Measurements from ENCODE around the gene THADA. TPM values are rescaled to one million over a fixed set of nuclear protein-coding genes. Genes with fewer than 3 reads are reported as not detected.
A peak's percentile ranks its signal among the peaks of the same experiment; 100 is the strongest.

Gene THADA
- polyA plus RNA-seq, 1 donor: 17.0 TPM

DNA sequence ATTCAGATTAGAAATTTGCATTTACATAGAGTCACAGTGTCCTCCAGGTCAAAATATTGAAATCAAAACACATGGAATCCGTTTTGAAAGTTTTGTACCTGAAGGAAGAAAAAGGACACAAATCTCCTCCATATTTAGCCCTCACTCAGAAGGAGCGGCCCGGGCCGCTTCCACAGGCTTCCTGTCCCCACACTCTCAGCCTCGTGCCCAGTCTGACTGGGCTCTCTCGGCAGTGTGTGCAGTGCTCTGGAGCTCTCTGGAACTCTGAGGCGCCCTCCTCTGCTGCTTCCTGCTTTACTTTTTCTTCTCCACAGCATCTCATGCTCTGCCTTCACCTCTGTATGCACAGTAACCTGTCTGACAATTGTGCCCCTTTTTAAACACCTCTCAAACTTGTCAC lies 347.2 kb downstream of the THADA start:
- no peak for DNase-seq (ENCODE audit: low read depth)

DNA sequence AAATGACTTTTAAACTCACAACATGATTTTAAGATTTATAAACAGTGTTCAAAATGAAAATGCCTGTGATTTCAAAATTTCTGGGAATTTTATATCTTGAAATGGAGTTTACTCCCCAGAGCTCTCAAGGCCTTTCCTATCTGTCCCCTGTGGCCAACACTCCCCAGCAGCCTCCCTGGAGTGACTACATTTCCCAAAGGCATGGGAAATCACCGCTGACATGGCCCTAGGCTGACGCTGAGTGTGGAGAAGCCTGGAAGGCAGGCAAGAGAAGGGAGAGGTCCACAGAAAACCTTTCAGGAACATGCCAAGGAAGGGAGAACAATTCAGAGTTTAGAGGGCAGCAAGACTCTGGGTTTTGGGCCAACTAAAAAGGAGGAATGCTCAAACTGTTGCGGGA lies 349.2 kb downstream of the THADA start:
- DNase-seq (ENCODE audit: low read depth): no peak

DNA sequence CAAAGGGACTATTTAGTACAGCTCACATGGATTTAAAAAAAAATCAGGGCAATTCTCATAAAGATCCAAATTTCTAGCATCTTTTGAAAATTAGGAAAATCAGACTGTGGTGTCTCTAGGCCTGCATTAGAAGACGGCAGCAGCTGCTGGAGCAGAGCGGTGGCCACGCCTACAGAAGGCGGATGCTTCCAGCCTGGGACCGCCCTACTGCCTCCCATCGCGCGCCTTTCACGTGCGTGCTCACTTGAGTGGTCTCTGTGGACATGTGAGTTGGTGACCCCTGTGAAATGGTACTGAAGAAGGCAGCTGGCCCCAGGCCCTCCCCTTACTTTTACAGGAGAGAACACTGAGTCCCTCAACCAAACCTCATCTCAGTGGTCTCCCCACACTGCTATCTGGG lies 354.3 kb downstream of the THADA start:
- DNase-seq (ENCODE audit: low read depth): no peak

DNA sequence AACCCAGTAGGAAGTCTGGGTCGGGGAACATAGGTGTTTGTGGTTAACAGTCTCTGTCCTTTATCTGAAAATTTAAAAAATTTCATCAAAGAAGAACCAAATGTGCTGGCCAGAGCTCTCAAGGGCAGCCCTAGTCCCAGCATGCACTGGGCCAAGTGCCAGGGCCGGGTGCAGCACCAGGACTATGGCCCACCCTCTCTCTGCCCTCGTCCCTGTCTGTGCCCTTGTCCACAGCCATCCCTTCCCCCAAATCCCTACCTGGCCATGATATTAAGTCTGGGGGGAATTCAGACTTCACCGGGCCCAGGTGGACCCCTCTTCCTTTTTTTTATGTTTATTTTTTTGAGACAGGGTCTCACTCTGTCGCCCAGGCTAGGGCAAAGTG lies 355.1 kb downstream of the THADA start:
- no peak for DNase-seq (ENCODE audit: low read depth)

DNA sequence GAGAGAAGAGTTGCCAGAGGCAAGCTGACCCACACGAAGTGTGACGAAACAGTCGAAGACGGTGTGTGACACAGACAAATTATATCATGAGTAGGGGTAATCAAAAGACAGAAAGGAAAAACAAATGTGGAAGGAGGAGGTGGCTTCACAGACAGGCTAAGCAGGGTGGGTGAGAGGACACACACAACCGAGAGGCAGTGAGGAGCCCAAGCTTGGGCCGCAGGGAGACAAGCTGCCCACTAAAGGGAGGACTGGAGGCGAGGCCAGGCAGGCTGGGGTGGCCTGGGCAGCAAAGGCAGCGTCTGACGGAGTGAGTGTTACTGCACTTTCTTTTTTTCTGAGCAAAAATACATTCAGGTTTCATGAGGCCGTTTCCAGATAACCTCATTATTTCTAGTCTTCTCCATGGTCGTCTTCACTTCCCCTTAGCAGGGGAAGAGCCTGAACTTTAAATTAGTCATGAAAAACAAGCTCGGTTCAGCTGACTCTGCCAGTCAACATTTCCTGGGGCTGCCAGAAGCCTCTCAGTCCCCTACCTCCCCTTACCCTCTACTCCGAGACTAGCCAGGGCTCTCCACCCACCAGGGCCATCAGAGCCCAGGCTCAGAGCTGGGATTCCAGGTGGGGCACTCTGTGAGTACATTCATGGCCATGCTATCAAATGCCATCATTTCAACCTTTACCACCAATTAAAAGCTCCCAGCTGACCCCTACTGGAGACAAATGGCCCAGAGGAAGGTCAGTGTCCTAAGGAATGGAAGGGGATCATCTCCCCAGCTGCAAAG lies 355.7 kb downstream of the THADA start:
- DNase-seq (ENCODE audit: low read depth): no peak

DNA sequence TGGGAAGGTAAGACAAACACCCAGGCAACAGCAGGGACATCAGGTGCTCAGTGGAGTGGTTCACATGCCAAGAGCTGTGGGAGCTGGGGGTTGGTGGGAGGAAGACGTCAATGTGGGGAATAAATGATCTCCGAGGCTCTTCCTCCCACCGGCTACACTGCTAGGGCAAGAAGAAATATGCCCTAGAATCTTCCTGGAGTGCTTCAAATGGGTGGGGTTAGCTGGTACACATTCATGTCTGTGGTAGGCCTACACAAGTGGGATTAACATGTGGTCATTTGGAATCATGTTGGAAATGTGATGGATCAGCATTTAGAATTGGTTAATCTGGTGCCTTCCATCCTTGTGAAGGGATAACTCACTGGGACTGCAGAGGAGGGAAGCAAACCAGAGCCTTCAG lies 357.0 kb downstream of the THADA start:
- DNase-seq (ENCODE audit: low read depth): no peak

DNA sequence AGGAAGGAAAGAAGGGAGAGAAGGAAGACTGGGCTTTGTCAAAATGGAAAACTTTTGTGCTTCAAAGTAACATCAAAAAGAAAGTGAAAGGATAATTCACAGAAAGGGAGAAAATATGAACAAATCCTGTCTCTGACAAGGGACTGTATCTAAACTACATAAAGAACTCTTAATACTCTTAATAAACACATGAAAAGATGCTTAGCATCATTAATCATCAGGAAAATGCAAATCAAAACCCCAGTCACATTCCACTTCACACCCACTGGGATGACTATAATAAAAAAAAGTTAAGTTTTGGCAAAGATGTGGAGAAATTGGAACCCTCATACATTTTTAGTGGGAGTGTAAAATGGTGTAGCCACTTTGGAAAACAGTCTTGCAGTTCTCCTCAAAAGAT lies 357.7 kb downstream of the THADA start:
- DNase-seq (ENCODE audit: low read depth): no peak

DNA sequence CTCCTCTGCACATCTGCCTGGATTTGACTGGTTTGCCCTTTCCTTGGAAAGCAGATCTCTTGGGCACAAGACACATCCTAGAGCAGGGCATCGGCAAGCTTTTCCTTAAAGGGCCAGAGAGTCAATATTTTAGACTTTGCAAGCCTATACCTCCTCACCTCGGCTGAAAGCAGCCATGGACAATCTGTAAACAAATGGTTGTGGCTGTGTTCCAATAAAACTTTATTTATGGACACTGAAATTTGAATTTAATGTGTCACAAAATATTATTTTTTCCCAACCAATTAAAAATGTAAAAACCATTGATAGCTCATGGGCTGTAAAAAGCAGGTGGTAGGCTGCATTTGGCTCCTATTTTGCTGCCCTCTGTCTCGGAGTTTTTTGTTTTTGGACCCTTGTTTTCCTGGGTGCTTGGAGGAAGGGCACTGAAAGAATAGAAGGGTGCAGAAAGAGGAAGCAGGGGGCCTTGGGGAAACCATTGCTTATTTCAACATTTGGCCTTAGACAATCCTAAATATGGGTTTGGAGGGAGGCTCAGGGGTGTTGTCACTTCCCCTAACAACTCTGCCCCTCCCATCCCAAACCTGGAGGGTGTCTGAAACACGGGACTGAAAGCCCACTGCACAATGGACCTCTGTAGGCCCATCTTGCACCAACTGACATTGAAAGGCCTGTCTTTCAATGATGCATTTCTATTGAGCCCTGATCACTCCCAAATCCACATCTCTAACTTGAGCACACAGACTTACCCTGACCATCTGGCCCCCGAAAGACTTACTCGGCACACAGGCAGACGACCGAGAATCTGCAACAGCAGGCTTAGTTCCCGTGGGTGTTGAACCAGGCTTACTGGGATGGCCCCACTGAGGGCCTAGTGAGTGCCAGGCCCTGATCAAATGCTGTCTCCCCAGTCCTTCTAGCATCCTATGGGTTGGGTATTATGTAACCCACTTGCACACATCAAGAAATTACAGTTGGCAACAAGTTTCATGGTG lies 362.3 kb downstream of the THADA start:
- DNase-seq (ENCODE audit: low read depth): no peak

DNA sequence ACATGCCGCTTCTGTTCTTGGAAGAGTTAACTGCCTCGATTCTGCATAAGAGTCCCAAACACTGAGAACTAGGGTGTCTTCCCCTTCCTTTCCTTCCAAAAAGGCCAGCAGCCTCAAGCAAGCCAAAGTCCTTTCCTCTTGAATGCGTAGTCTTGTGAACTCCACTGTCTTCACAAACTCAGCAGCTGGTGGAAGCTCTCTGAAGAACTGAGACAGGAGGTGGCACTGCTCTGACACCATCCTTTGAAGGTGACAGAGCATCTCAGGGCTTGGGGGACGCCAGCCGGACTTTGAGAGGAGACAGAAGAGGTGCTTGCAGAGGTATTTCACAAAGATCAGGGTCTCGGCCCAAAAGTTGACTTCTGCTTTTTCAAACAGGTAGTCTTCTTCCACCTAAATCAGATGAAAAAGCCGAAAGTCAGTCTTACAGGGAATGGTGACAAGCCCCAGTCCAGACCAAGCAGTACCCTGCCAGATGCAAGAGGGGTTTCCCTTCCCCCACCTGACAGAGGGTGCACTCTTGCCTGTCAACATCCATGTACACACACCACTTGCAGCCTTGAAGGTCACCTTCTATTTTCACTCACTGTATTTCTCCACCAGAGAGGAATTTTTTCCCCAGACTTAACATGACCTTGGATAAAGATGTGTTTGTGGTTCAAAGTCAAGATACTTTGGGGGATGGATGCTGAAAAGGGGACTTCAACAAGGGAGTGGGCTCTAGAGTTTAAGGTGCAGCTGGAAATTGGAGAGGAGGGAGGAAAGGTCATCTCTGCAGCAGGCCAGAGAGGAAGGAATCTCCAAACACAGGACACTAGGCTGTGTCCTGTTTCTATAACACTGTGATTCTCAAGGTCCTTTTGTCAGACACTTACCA lies 364.6 kb downstream of the THADA start:
- DNase-seq (ENCODE audit: low read depth): no peak

DNA sequence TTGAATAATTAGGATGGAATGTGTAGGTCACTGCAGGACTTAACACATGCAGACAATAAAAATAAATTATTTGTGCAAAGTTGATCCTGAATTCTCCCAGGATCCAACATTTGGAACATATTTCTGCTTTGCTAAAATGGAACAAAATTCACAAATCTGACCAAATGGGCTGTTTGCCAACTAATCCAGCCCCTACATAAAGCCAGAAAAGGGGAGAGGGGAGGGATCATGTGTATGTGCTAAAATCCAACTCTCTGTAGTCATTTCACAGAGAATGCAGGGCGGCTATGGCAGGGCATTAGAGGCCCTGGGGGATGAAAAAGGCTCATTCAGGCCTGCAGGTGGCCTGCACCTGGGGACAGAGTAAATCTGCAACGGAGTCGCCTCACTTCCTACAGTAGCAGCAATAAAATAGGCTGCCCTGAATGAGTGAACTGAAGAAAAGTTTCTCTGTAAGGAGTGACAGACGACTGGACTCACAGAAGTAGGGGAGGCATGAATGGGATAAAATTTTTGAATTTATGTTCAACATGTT lies 365.4 kb downstream of the THADA start:
- no peak for DNase-seq (ENCODE audit: low read depth)

DNA sequence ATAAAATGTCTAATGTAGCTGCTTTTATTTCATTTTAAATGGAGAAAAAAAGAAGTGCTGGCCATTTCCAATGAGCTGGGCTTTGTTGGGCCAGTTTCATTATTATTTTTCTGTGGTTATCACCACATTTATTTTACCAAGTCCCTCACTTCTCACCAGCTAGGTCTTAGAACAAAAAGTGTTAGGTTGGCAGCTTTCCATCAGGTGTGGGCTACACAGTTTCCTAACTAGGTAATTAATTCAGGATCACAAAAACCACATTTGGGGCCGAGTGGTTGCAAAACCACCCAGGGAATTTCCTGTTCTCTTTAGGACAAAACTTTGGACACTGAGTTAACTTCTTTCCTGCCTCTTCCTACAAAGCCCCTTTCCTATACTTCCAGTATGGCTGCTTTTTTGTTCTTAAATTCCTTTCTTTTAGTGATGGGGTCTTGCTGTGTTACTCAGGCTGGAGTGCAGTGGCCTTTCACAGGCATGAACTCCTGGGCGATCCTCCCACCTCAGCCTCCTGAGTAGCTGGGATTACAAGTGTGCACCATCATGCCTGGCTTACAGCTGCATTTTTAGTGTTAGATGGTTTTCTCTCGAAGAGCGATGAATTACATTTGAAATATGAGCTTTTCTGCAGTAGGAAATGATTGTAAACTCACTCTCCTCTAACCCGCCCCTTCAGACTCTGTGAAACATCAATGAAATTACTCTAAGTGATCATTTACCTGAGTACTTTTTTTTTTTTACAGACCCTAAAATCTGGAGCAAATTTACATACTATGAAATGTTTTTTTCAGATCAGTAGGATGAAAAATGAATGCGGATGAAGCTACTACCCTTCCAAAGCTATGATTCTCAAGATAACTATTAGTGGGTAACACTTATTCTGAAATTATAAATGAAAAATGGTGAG lies 366.8 kb downstream of the THADA start:
- no peak for DNase-seq (ENCODE audit: low read depth)

DNA sequence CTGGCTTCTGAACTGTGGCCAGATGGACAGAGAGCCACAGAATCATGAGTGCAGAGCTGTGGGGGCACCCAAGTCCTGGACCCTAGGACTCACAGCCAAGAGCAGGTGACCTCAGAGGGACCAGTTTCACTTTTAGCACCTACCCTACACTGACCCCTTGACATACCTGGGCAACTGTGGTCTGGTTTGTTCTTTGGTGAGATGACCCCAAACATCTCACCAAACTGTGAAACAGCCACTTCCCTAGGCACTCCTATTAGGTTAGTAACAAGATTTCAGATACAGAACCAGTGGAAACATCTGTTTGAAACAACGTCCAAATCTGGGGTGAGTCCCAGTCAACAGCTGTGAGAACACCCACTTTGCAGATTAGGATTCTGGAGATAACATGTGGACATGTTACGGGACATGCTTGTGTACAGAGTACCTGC lies 367.5 kb downstream of the THADA start:
- no peak for DNase-seq (ENCODE audit: low read depth)

DNA sequence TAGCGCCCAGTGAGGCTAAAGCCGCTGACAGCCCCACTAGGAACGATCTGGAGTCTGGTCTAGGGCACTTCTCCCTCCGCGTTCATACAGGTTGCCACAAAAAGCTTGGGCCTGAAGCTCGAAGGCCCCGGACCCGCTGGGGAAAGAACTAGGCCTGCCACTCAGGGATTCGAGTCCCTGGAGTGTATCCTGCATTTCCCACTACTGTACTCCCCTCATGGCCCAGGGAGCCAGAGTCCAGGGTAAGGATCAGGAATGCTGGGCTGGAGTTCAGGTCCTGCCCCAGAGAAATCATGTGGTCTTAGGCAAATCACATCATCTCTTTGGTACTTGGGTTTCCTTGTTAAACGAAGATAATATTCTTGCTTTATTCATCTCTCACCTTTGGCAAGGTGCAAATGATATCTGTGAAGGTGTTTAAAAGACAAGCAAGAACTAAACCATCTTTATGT lies 368.0 kb downstream of the THADA start:
- DNase-seq (ENCODE audit: low read depth): no peak

DNA sequence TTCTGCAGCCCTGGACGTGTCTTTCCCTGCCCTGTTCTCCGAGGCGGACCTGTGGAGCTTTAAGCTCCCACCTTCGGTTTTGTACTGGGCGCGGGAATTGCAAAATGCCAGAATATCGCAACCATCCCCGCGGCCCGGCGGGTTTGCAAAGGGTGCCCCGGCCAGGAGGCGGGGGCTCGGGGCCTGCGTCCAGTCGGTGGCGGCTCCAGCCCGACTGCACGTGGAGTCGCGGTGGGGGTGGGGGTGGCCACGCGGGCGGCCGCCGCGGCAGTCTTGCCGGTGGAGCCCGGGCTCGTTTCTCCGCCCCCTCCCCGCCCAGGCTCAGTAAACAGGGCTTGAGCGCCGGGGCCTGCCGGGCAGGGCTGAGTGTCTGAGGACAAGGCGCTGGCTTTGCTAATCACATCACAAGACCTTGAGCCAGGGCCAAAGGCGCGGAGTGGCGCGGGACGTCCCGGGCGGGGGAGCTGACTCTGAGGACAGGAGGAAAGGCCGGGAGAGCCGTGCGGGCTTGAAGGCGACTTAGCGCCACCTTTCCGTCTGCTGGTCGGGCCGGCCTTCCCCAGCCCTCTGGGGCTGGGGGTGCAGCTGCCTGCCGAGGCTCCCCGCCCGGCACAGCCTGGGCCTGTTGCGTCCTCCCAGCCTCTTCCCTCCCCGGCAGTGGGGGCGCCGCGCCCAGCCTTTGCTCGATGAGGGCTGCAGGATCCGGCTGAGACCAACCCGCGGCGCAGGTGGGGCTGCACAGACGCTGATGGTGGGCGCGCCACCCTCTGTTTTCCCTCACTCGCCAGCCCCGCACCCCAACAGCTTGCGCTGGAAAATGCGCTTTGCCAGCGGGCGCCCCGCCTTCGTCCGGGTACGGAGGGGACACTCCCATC lies 368.6 kb downstream of the THADA start:
- no peak for DNase-seq (ENCODE audit: low read depth)

DNA sequence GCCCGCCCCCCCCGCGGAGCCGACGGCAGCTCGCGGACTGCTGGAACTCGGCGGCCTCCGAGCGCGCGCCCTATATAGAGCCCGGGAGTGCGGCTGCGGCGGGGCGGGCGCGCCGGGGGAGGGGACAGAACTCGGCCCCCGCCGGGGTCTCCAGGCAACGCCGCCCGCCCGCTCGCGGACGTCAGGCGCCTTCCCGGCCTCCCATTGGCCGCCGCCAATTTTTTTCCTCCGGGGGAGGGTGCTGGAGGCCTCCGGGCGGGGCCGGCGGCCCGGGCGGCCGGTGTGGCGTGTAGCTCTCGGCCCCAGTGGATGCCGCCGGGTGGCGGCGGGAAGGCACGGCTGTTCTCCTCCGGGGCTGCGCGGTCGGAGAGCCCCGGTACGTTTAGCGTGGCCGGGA lies 369.3 kb downstream of the THADA start, which contains the start of gene ZFP36L2:
Gene ZFP36L2 (minus strand): TSS at position 49 of the 397 bp plus-strand sequence. CDS start 291 bp downstream, outside the sequence.
- DNase-seq (ENCODE audit: low read depth): peak; percentile 87

DNA sequence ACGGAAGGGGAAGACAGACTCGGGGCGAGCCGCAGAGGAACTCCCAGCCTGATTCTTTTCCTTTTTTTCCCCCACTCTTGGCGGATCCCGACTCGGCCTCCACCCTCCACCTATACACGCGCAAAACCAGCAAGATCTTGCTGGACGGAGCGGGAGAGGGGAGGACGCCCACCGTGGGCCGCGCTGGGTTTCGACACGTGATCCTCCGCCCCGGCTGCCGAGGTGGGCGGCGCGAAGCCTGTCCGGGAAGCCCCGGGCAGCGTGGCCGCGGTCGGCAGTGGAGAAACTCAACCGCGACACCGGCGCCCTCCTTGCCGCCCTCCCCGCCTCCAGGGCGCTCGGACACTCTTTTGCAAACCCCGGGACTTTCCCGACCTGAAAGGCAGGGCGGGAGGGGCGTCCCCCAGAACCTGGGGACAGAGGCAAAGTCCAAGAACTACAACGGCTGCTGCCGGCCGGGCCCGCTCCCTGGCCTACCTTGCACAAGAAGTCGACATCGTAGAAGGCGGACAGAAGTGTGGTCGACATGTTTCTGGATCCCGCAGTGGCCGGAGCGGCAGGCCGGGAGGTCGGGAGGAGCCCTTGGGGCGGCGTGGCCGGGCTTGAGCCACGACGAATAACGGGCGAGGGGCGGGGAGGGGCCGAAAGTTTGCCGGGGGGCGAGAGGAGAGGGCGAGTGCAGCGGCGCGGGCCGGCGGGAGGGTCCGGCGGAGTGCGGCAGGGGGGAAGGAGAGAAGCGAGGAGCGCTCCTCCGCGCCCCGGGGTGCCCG lies 369.9 kb downstream of the THADA start:
- DNase-seq (ENCODE audit: low read depth): no peak

DNA sequence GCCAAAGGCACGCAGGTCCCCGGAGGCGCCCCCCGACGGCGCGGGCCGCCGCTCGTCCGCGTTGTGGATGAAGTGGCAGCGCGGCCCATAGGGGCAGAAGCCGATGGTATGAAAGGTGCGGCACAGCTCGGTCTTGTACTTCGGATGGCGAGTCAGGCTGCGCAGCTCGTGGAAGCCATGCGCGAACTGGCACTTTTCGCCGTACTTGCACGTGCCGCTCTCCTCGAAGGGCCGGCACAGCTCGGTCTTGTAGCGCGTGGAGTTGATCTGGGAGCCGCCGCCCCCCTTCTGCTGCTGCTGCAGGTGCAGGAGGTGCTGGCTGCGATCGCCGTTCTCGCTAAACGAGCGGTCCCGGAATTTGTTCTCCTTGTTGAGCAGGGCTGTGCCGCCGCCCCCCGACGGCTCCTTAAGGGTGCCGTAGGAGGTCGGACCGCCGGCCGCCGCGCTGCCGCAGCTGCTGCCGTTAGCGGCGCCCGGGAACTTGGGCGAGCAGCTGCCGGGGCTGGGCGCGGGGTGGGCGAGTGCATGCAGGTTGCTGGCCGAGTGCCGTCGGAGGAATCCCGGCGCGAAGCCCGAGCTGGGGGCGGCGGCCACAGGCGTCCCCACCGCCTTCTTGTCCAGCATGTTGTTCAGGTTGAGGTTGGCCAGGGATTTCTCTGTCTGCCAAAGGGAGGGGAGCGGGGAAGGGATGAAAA lies 370.6 kb downstream of the THADA start:
- DNase-seq (ENCODE audit: low read depth): no peak

DNA sequence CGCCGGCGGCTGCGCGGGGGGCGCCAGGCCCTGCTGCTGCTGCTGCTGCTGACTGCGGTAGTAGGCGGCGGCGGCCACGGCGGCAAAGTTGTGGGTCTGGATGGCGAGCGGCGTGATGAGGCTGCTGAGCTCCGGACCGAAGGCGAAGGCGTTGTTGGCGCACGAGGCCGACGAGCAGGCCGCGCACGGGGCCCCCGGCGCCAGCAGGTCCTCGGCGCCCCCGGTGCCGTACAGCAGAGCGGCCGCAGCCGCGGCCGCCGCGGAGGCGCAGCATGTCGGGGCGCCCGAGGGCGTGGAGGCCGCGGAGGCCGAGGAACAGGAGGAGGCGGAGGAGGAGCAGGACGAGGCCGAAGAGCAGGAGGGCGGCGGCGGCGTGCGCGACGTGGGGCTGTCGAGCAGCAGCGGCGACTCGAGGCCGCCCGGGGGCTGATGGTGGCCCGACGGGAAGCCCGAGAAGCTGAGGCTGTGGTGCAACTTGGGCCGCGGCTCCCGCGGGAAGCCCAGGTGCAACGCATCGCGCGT lies 371.2 kb downstream of the THADA start:
- no peak for DNase-seq (ENCODE audit: low read depth)

Data from forelimb muscle (tissue), 1 donor.